SKM-1 treated with dmso at 0.1 percent for 144 hours (cell line): ENCODE data around the gene SPDYE4.
"Not testable (repeated sequence)": the region's sequence is repeated elsewhere in the genome, so short reads cannot be mapped to it uniquely, and the experiment has no call there.

Experiments
- DNase-seq: peaks from one replicate; lab custom pipeline; 2025; ENCODE audit not compliant: unreplicated experiment; lab: John Stamatoyannopoulos, UW

Gene SPDYE4, protein sequence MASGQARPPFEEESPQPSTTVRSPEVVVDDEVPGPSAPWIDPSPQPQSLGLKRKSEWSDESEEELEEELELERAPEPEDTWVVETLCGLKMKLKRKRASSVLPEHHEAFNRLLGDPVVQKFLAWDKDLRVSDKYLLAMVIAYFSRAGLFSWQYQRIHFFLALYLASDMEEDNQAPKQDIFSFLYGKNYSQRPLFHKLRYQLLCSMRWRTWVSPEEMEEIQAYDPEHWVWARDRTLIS

DNA sequence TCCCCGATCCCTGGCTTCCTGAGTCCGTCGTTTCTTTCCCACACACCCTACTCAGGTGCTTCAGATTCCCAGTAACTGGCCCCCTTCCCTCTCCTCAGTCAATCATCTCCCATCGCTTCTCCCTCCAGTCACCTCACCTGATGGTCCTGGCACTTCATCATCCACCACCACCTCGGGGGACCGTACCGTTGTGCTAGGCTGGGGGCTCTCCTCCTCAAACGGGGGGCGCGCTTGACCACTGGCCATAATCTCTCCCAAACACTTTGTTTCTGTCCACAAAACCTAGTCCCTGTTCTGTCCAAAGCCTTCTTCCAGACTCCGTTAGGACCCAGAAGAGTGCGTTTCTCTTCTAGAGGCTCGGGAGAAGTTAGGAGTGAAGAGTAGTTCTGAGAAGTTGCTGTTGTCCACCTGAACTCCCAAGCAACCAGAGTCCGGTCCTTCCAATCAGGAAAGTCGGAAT is at the start of gene SPDYE4:
SPDYE4 (minus strand) TSS at position 410 of the 460 bp plus-strand sequence; CDS start at position 246, 164 bp downstream.
- no peak for DNase-seq

GRCh38 chr17:8806926-8807550 is 48.7 kb upstream of the SPDYE4 start:
- peak; percentile 53 for DNase-seq

DNA sequence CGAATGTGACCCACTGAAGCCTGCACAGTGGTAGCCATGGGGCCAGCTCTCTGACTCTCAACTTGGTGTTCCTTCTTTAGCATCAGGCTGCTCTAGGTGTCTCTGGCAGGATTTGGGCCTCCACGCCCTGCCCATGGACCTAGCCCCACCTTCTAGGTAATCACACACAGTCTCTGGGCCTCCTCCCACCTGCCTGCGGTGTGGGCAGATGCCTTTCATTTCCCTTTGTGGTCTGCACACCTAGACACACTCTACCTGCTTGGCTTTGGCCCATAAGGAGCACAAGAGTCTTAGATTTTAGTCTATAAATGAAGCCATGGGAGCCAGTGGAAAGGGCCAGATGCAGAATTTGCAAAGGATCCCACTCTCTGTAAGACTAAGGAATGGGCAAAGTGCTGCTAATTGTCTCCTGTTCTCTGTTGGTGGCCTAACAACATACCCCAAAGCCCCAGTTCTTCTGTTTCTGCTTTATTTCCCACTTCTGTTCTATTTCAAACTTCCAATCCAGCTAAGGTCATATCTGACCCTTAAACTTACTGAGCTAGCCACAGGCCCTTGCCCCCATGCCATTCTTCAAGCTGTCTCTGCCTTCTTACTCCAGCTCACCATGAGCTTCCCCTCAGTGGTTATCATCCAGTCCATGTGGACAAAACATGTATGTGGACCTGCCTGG is 48.0 kb upstream of the SPDYE4 start:
- no peak for DNase-seq

GRCh38 chr17:8805396-8805795 is 47.0 kb upstream of the SPDYE4 start:
- not testable (repeated sequence) for DNase-seq

GRCh38 chr17:8803531-8804420 is 45.4 kb upstream of the SPDYE4 start:
- DNase-seq, result no peak

DNA sequence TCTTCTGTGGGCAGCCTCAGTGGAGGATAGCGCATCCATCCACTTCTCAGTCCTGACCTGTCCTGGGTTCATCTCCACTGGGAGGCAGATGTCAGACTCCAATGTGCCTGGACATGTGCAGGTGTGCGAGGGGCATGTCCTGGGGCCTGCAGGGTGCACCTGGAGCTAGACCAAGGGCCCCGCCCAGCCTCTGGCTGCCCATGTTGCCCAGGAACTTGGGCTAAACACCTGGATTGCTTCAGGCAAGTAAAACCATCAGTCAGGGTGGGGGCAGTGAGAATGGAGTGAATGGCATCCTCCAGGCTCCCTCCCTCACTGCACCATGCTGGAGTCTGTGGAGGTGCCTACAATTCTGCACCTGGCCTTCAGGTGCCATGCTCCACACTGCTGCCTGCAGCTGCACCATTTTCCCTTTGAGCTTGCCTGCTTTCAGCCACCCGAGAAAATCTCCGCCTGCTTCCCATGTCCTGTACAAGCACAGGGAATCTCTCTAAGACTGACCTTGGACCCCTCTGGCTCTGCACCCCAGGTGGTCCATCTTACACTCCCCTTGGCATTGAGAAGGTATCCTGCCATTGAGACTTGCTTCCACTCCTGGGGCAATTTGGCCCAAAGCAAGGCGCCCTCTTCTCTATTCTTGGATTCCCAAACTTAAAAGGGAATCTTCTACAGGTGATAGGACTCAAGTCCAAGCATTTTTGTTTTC is 42.9 kb upstream of the SPDYE4 start:
- no peak for DNase-seq

DNA sequence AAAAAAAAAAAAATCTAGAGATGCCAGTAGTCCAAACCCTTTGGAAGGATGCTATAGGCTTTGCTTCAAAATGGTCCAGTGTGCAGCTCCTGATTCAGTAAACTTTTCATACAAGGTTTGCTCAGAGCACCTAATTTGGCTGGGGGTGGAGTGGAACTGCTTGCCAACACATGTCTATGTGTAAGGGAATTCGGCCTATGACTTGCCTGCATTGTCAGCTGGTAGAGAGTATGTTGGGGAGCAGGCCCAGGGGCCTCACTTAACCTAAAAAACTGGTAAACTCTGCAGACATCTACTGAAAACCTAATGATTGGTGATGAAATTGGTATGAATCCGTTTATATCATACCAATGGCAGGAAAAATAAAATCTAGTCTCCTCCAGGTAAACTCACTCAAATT is 42.3 kb upstream of the SPDYE4 start:
- DNase-seq, result no peak

DNA sequence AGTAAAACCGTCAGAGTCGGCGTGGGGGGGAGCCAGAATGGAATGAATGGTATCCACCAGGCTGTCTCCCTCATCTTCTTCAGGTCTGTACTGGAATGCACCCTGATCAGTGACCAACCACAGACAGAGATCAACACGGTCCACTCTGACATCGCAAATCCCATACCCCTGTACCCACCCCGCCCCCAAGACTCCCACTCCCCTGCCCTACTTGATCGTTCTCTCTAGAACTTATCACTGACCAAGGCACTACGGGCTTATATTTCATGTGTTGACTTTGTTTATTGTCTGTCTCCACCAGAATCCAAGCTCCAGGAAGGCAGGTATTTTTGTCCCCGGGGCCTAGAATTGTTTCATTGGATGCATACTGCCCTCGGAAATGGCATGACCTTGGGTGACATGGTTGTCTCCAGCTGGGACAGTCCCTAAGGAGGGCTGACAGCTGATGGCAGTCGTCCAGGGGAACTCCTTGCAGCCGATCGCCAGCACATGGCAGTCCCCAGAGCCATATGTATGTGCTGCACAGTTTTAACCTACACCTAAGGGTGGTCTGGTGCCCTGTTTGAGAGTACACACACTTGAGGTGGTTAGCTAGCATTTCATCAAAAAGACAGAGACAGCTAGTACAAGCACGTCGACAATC is 41.3 kb upstream of the SPDYE4 start:
- no peak for DNase-seq

DNA sequence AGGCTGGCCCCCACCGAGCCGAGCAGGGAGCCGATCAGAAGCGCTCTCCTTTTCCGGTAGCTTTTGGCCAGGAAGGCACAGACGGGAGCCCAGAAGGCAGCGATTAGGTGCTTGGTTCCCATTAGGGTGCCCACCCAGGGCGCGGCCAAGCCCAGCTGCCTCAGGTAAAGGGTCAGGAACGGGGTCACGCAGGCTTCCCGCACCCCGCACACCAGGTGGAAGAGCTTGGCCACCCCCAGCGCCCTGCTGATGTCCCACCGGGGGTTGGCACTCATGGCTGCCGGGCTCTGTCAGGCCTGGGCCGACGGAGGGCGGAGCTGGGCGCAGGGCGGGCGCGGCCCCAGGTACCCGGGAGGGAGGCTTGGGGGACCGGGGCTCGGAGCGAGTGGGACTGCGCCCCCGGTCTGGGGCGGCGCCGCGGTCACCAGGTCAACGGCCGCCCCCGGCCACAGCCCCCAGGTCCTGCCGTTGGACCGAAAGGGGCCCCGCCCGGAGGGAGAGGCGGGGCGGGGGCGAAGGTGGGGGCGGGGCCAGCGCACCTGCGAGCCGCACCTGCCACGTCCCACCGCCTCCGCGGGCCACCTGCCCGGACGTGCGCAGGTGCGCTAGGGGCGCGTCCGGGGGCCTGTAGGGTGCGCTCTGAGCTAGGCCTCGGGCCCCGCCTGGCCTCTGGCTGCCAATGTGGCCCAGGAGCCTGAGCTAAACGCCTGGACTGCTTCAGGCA is 40.7 kb upstream of the SPDYE4 start, which contains the start of gene MFSD6L:
MFSD6L (minus strand) TSS at position 520 of the 724 bp plus-strand sequence; CDS start at position 275, 245 bp downstream.
- DNase-seq, result no peak

GRCh38 chr17:8798176-8798845 is 40.0 kb upstream of the SPDYE4 start:
- no peak for DNase-seq

DNA sequence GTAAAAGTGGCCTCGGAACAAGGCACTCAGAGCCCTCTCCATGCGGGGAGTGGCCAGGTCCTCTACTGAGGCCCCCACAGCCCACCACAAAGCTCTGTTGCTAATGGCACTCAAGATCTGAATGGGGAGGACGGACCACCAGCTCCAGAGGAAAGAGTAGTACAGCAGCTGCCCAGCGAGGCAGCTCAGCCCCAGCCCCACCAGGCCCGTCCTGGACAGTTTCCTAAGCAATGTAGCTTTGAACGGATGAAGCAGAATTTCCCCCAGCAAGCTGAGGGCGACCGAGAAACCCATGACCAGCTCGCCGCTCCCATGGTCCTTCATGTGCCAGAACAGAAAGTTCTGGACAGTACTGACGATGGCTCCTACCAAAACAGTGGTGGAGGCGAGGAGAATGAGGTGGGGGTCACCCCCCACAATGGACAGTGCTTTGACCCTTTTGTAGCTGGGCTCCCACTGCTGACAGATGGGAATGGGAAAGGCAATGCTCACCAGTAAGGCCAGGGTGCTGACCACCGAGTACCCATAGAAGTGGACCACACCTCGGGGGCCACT is 39.4 kb upstream of the SPDYE4 start:
- no peak for DNase-seq

GRCh38 chr17:8794636-8795035 is 36.3 kb upstream of the SPDYE4 start:
- no peak for DNase-seq

- no peak for DNase-seq
Observed at GRCh38 chr17:8793649-8794048, 35.3 kb upstream of the SPDYE4 start.

DNA sequence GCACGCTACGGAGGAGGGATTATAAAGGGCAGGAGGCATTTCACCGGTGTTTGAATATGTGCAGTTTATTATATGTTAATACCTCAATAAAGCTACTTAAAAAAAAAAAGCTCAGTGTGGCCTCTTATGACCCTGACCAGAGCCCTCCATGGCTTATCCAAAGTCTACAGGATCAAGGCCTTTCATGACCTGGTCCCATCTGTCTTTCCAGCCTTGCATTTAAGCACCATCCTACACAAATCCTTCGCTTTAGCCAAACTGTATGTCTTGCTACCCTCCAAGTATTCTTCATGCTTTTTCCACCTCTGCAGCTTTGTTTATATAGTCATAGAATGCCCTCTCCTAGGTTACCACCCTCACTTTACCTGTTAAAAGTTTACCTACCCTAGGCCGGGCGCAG is 34.3 kb upstream of the SPDYE4 start:
- no peak for DNase-seq

GRCh38 chr17:8791910-8792270 is 33.5 kb upstream of the SPDYE4 start:
- DNase-seq, result no peak

DNA sequence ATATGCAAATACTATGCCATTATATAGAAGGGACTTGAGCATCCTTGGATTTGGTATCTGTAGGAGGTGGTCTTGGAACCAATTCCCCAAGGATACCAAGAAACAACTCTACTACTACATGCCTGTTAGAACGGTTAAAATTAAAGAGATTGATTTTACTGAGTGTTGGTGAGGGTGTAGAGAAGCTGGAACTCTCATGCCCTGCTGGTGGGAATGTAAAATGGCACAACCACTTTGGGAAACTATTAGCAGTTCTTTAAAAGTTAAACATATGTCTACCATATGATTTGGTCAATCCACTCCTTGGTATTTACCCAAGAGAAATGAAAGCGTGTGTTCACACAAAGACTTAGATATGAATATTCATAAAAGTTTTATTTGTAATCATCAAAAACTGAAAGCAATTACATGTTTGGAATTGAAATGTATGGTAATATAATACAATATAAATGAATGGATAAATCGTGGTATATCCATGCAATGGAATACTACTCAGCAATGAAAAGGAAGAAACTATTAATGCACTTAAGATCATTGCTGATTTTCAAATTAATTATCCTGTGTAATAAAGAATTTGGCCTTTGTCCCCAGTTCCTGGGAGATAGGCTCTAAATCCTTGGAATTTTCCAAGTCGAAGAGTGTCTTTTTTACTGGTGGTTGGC is 33.0 kb upstream of the SPDYE4 start:
- DNase-seq, result no peak

GRCh38 chr17:8789743-8790142 is 31.4 kb upstream of the SPDYE4 start:
- DNase-seq, result no peak

DNA sequence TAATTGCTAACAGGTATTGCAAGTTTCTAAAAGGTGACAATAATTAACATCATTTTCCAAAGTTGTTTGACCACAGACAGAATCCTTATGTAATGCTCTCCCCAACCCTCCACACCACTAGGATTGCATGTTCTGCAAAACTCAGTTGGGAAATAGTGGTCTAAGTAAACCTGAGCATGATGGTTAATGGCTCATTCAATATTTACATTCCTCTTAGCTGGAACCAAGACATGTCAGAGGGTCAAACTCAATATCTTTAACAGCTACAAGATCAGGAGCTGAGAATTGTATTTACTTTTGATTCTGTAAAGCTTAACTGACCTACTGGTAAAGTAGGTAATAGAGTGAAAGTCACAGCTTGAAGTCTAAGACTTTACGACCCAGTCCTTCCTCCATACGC is 30.7 kb upstream of the SPDYE4 start:
- DNase-seq, result no peak
